ENCODE measurements around the gene PRDM5.

DNA sequence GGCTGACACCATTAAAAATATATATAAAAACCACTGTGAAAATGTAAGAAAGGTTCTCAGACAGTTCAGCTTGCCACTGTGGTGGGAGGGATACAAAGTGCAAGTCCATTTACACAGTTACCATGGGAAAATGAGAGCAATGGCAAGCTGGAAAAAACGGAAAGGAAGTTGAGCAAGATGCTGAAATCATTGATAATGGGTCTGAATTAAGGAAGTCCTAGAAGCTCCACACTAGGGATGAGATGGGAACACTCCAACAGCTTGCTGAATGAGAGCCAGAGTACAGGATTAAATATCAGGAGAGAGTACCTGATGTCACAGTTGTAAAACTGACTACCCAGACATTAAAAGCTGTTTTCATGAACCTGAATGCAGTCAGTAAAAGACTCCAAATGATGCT lies 218.6 kb downstream of the PRDM5 start:
- TF ChIP-seq SUZ12 (IDR thresholded peaks at IDR 0.05; ENCODE audit: extremely low read depth, insufficient read depth, insufficient read length) (no peak), ZNF274 (IDR thresholded peaks at IDR 0.05; ENCODE audit: low read depth, low read length) (no peak)

All from NT2/D1 (cell line).